ENCODE data around the gene JAZF1.

JAZF1 gene

GRCh38 chr7:28145090-28145626 is 35.4 kb downstream of the JAZF1 start:
- Histone ChIP-seq H3K4me1 (ENCODE audit: low read depth, poor library complexity, severe bottlenecking) (peaks cover 25% of the 10 kb centered on the region), H3K4me3 (IDR thresholded peaks at IDR 0.05; ENCODE audit: insufficient read depth, low read depth, low read length) (no peak overlapping the region), H3K79me2 (ENCODE audit: insufficient read depth, low read depth) (no peaks in the 10 kb centered on the region; the same call in 1 of the 2 replicates)

DNA sequence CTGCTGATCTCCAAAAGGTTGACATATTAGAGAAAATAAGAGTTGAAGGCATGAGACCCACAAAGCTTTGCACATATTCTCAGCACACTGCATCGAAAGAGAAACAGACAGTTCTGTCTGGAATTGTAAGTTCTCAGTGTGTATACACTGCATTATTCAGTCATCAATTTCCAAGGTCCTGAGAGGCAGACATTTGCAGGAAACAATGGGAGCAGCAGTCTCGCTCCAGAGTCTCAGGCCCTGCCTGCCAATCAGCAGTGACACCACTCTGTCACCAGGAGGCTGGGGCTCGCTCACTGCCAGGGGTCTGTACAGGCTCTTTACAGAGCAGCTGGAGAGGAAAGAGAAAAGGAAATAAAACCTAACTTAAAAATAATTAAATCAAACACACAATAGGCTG is 36.3 kb downstream of the JAZF1 start:
- no peak for TF ChIP-seq CTCF (conservative IDR thresholded peaks at IDR 0.05; ENCODE audit: low read depth, low read length)

More at GRCh38 chr7:28145090-28145626, 35.4 kb downstream of the JAZF1 start:
- Histone ChIP-seq H3K27me3 (ENCODE audit: insufficient read depth, low read depth) (no peaks in the 10 kb centered on the region), H3K27ac (no peak overlapping the region), H3K36me3 (ENCODE audit: insufficient read depth) (no peaks in the 10 kb centered on the region), H2AFZ (ENCODE audit: low read depth) (no peak overlapping the region), H3K4me2 (no peak overlapping the region), H3K9ac (no peak overlapping the region), H4K20me1 (ENCODE audit: insufficient read depth) (no peaks in the 10 kb centered on the region)
- TF ChIP-seq CTCF (conservative IDR thresholded peaks at IDR 0.05; ENCODE audit: low read depth, low read length): no peak

DNA sequence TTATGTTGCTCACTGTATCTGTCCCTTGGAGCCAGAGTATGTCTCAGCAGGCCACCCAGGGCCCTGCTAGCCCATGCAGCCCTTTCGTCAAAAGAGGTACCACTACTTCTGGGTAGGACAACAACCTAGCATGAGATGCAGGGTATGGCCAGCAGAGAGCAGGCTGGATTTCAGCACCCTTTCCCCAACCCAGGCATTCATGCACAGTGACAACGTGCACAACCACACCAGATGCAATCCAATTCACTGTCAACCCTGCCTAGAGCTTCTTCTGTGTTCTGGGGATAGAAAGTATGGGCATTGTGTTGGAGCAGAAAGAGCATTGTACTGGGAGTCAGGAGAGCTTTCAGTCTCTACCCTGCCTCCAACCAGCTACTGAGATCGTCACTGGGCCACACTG is 37.9 kb downstream of the JAZF1 start:
- no peak for TF ChIP-seq CTCF (conservative IDR thresholded peaks at IDR 0.05; ENCODE audit: low read depth, low read length)
- Histone ChIP-seq H3K4me2 (no peak overlapping the region), H3K79me2 (ENCODE audit: insufficient read depth, low read depth) (no peaks in the 10 kb centered on the region; the same call in 1 of the 2 replicates), H3K36me3 (ENCODE audit: insufficient read depth) (no peaks in the 10 kb centered on the region), H2AFZ (ENCODE audit: low read depth) (no peak overlapping the region), H4K20me1 (ENCODE audit: insufficient read depth) (no peaks in the 10 kb centered on the region), H3K9ac (no peak overlapping the region), H3K4me3 (IDR thresholded peaks at IDR 0.05; ENCODE audit: insufficient read depth, low read depth, low read length) (no peak overlapping the region), H3K27me3 (ENCODE audit: insufficient read depth, low read depth) (no peaks in the 10 kb centered on the region), H3K4me1 (ENCODE audit: low read depth, poor library complexity, severe bottlenecking) (peaks cover 6% of the 10 kb centered on the region), H3K27ac (no peak overlapping the region)

More for the DNA sequence above, 36.3 kb downstream of the JAZF1 start:
- Histone ChIP-seq H3K4me1 (ENCODE audit: low read depth, poor library complexity, severe bottlenecking) (peaks cover 16% of the 10 kb centered on the region), H3K27ac (no peak overlapping the region), H3K4me2 (no peak overlapping the region), H2AFZ (ENCODE audit: low read depth) (no peak overlapping the region), H3K36me3 (ENCODE audit: insufficient read depth) (no peaks in the 10 kb centered on the region), H3K79me2 (ENCODE audit: insufficient read depth, low read depth) (no peaks in the 10 kb centered on the region; the same call in 1 of the 2 replicates), H4K20me1 (ENCODE audit: insufficient read depth) (no peaks in the 10 kb centered on the region), H3K27me3 (ENCODE audit: insufficient read depth, low read depth) (no peaks in the 10 kb centered on the region), H3K9ac (no peak overlapping the region), H3K4me3 (IDR thresholded peaks at IDR 0.05; ENCODE audit: insufficient read depth, low read depth, low read length) (no peak overlapping the region)

DNA sequence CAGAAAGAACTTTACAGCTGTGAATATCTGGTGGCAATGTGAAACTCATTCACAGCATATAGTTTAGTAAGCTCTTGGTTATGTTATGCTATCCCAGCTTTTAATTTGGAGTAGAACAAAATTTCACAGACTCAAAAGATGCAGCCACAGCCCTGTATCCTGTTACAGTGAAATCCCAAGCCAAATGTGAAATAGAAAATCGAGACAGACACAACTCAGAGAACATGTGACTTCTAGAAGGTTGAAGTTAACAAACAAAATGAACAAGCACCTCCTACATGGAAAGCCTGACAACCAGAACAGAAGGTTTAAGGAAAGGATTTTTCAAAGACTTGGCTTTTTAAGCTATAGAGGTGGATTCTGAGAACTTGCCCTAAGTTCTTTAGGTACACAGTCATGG is 39.6 kb downstream of the JAZF1 start:
- no peak for TF ChIP-seq CTCF (conservative IDR thresholded peaks at IDR 0.05; ENCODE audit: low read depth, low read length)
- H3K4me2 ChIP-seq: no peak overlapping the region
- H3K27me3 ChIP-seq (ENCODE audit: insufficient read depth, low read depth): no peaks in the 10 kb centered on the region
- H3K79me2 ChIP-seq (ENCODE audit: insufficient read depth, low read depth): no peaks in the 10 kb centered on the region
- peaks cover 6% of the 10 kb centered on the region for H3K4me1 ChIP-seq (ENCODE audit: low read depth, poor library complexity, severe bottlenecking)
- no peak overlapping the region for H3K27ac ChIP-seq
- H3K4me3 ChIP-seq (IDR thresholded peaks at IDR 0.05; ENCODE audit: insufficient read depth, low read depth, low read length): no peak overlapping the region
- H3K9ac ChIP-seq: no peak overlapping the region
- H4K20me1 ChIP-seq (ENCODE audit: insufficient read depth): no peaks in the 10 kb centered on the region
- no peaks in the 10 kb centered on the region for H3K36me3 ChIP-seq (ENCODE audit: insufficient read depth)
- no peak overlapping the region for H2AFZ ChIP-seq (ENCODE audit: low read depth)
